B cell (primary cell): ENCODE measurements around the gene SASH1. TPM values are rescaled to one million over a fixed set of nuclear protein-coding genes. Genes with fewer than 3 reads are reported as not detected.

Experiments
- ATAC-seq: fragments of 200-7000 bp; cut with Tn5 transposase; one replicate; pipeline ENCODE4 v1.10.0; 2021; ENCODE audit warnings: low read depth, mild to moderate bottlenecking, moderate number of reproducible peaks, moderate library complexity
- CTCF ChIA-PET: fragments of 350-600 bp; sonication (Branson Sonifier 250); formaldehyde crosslinking; loops from one replicate; lab custom pipeline; 2021; ENCODE audit warnings: antibody characterized with exemption, inconsistent platforms; lab: Charles Lee
- POLR2A ChIA-PET: fragments of 350-600 bp; sonication (Branson Sonifier 250); formaldehyde crosslinking; loops from one replicate; lab custom pipeline; 2021; ENCODE audit warnings: antibody characterized with exemption; lab: Charles Lee
- DNase-seq: peaks from one replicate; pipeline ENCODE4 v3.0.0; 2013
- H2AFZ ChIP-seq: 2 replicates; pipeline ENCODE4 v1.6.1; 2012; ENCODE audit warnings: mild to moderate bottlenecking, low read depth, low read length; ENCODE audit not compliant: insufficient read depth, poor library complexity, severe bottlenecking
- H3K27ac ChIP-seq, 2 donors: 1 replicate in 1 of 2; 2 replicates in 1 of 2; pipeline ENCODE4 v1.5.1; 2012 to 2013; ENCODE audit warnings: low read length in 2 of 2, mild to moderate bottlenecking in 2 of 2, moderate library complexity in 1 of 2
- H3K27me3 ChIP-seq, 4 experiments: fragments of 200-600 bp in 1 of 4; sonication (generic) in 1 of 4; replicated peaks in 1 of 4; 1 replicate in 2 of 4; 2 replicates in 2 of 4; pipeline versions ENCODE4 v1.6.1 to v1.7.0; 2013 to 2016; ENCODE audit warnings: low read length in 3 of 4, mild to moderate bottlenecking in 2 of 4, mixed read lengths in 1 of 4, moderate library complexity in 1 of 4; ENCODE audit not compliant: insufficient read depth in 4 of 4, control insufficient read depth in 3 of 4; ENCODE audit errors: control extremely low read depth in 1 of 4
- H3K36me3 ChIP-seq, 2 experiments: replicated peaks in 1 of 2; 1 replicate in 1 of 2; 2 replicates in 1 of 2; pipeline versions ENCODE4 v1.6.1 to v1.7.1; 2013; ENCODE audit warnings: low read length in 1 of 2; ENCODE audit not compliant: insufficient read depth in 2 of 2, control insufficient read depth in 1 of 2; ENCODE audit errors: control extremely low read depth in 1 of 2, extremely low read depth in 1 of 2
- H3K4me1 ChIP-seq, 2 donors: fragments of 200-600 bp in 1 of 2; sonication (generic) in 1 of 2; 1 replicate in 1 of 2; 2 replicates in 1 of 2; pipeline versions ENCODE4 v1.5.1 to v1.6.1; 2013 to 2017; ENCODE audit warnings: low read length in 2 of 2; ENCODE audit not compliant: control insufficient read depth in 2 of 2, insufficient read depth in 2 of 2
- H3K4me2 ChIP-seq: replicated peaks from 2 replicates; pipeline ENCODE3; 2012; ENCODE audit warnings: mild to moderate bottlenecking, low read depth, low read length; ENCODE audit not compliant: poor library complexity, severe bottlenecking
- H3K4me3 ChIP-seq, 5 experiments: fragments of 200-600 bp in 1 of 5; sonication (generic) in 1 of 5; 1 replicate in 3 of 5; 2 replicates in 2 of 5; pipeline versions ENCODE4 v1.5.1 to v1.7.0; 2011 to 2016; ENCODE audit warnings: low read length in 4 of 5, mild to moderate bottlenecking in 4 of 5, low read depth in 2 of 5, control low read depth in 1 of 5, moderate library complexity in 1 of 5; ENCODE audit not compliant: insufficient read depth in 1 of 5; ENCODE audit errors: control extremely low read depth in 1 of 5, extremely low read depth in 1 of 5
- H3K79me2 ChIP-seq: fragments of 200-600 bp; sonication (generic); one replicate; pipeline ENCODE4 v1.6.0; 2016; ENCODE audit warnings: low read length; ENCODE audit not compliant: control insufficient read depth, insufficient read depth
- H3K9ac ChIP-seq: fragments of 200-600 bp; sonication (generic); 2 replicates; pipeline ENCODE4 v1.6.1; 2017; ENCODE audit warnings: mild to moderate bottlenecking, low read length, moderate library complexity
- H3K9me3 ChIP-seq, 3 donors: one replicate each; pipeline versions ENCODE4 v1.6.1 to v1.7.1; 2013; ENCODE audit warnings: low read length in 2 of 3; ENCODE audit not compliant: control insufficient read depth in 2 of 3, insufficient read depth in 1 of 3; ENCODE audit errors: control extremely low read depth in 1 of 3
- H4K20me1 ChIP-seq: 2 replicates; pipeline ENCODE4 v1.6.0; 2012; ENCODE audit warnings: mild to moderate bottlenecking, low read length; ENCODE audit not compliant: insufficient read depth, control insufficient read depth, poor library complexity, severe bottlenecking
- H3K27ac Mint-ChIP-seq: one replicate; pipeline ENCODE4 v1.8.0; 2021; ENCODE audit warnings: mixed read lengths
- H3K27me3 Mint-ChIP-seq: one replicate; pipeline ENCODE4 v1.8.0; 2021; ENCODE audit warnings: mixed read lengths
- H3K4me1 Mint-ChIP-seq: one replicate; pipeline ENCODE4 v1.8.0; 2021; ENCODE audit warnings: mixed read lengths
- H3K4me3 Mint-ChIP-seq: one replicate; pipeline ENCODE4 v1.8.0; 2021; ENCODE audit warnings: mixed read lengths
- H3K9me3 Mint-ChIP-seq: one replicate; pipeline ENCODE4 v1.8.0; 2022; ENCODE audit warnings: mixed read lengths; ENCODE audit not compliant: insufficient read depth
- CTCF ChIP-seq: fragments of 200-600 bp; IDR thresholded peaks from one replicate; pipeline ENCODE4 v1.8.0; 2022; ENCODE audit warnings: antibody characterized with exemption, mild to moderate bottlenecking
- EZH2 ChIP-seq: IDR thresholded peaks from 2 replicates; pipeline ENCODE4 v1.6.1; 2012; ENCODE audit warnings: borderline replicate concordance, low read depth, mild to moderate bottlenecking, moderate library complexity, low read length; ENCODE audit not compliant: insufficient read depth, poor library complexity, severe bottlenecking
- WGBS: methylation state at CpG from one replicate; pipeline ENCODE4 v1.1.5; 2013; ENCODE audit warnings: missing lambda C conversion rate; ENCODE audit not compliant: insufficient coverage; 5-methylcytosine and 5-hydroxymethylcytosine counted together
- intact Hi-C: fragments of 100-400 bp; cut with micrococcal nuclease; formaldehyde crosslinking; loops from one replicate; pipeline ENCODE4 v1.10.0; 2022
- polyA plus RNA-seq: library from polyadenylated mRNA; depleted of rRNA; stranded (reverse); fragments of >200 nt; gene quantifications from 2 replicates; pipeline ENCODE4 v1.2.3, GENCODE V29; 2012
- total RNA-seq, 2 donors: library from RNA; stranded (reverse); fragments of 120-200 nt in 1 of 2; gene quantifications; 1 replicate in 1 of 2; 2 replicates in 1 of 2; pipeline versions ENCODE4 v1.2.3 to v1.2.4, GENCODE V29; 2013 to 2022

SASH1 gene
- total and polyA plus RNA-seq, 2 donors (not counting 1 experiment from before 2014, with no cell fraction given) = 0.01 to 0.07 TPM

GRCh38 chr6:148448369-148449012 is 105.9 kb downstream of the SASH1 start:
- Mint-ChIP-seq H3K27ac (no peak overlapping the region), H3K4me1 (peaks cover 8% of the 10 kb centered on the region), H3K27me3 (peaks cover 28% of the 10 kb centered on the region), H3K9me3 (no peaks in the 10 kb centered on the region), H3K4me3 (no peak overlapping the region)
- 45% methylated on average over 6 of the region's 6 CpGs for WGBS
- TF ChIP-seq CTCF = no peak
- no peak for TF ChIP-seq EZH2
- DNase-seq (no peak), ATAC-seq (no peak)
- H4K20me1 ChIP-seq = no peaks in the 10 kb centered on the region
- POLR2A ChIA-PET = no interaction called here
- no peaks in the 10 kb centered on the region for H3K4me1 ChIP-seq
- CTCF ChIA-PET = no interaction called here
- no peaks in the 10 kb centered on the region for H3K79me2 ChIP-seq
- no peak overlapping the region for H3K4me3 ChIP-seq
- no peaks in the 10 kb centered on the region for H3K36me3 ChIP-seq
- H3K27ac ChIP-seq = no peak overlapping the region
- no peak overlapping the region for H2AFZ ChIP-seq
- H3K4me2 ChIP-seq = no peak overlapping the region
- no peak overlapping the region for H3K9ac ChIP-seq
- peaks cover 0 to 11% (median 4%) of the 10 kb centered on the region in 4 experiments for H3K27me3 ChIP-seq
- intact Hi-C loops = no loop called here
- H3K9me3 ChIP-seq = no peaks in the 10 kb centered on the region

- no peak overlapping the region for H3K27ac ChIP-seq
- H3K36me3 ChIP-seq = no peaks in the 10 kb centered on the region
- ATAC-seq = no peak
- no peak overlapping the region for H2AFZ ChIP-seq
- intact Hi-C loops = no loop called here
- H3K27me3 Mint-ChIP-seq = peaks cover 19% of the 10 kb centered on the region
- DNase-seq = no peak
- POLR2A ChIA-PET = interaction anchor here (0.6 kb wide), 1 partner anchor 496 kb away, joined by 10 read pairs; no protein-coding TSS in a partner anchor
- no peaks in the 10 kb centered on the region for H4K20me1 ChIP-seq
- H3K4me2 ChIP-seq = no peak overlapping the region
- no peaks in the 10 kb centered on the region for H3K9me3 ChIP-seq
- H3K9ac ChIP-seq = no peak overlapping the region
- no peak overlapping the region for H3K4me3 Mint-ChIP-seq
- CTCF ChIA-PET = no interaction called here
- peaks cover 0 to 7% (median 1%) of the 10 kb centered on the region in 4 experiments for H3K27me3 ChIP-seq
- no peaks in the 10 kb centered on the region for H3K9me3 Mint-ChIP-seq
- H3K27ac Mint-ChIP-seq = no peak overlapping the region
- no peaks in the 10 kb centered on the region for H3K4me1 ChIP-seq
- no peak overlapping the region for H3K4me3 ChIP-seq
- H3K79me2 ChIP-seq = no peaks in the 10 kb centered on the region
- TF ChIP-seq CTCF = no peak
- no peak for TF ChIP-seq EZH2
- H3K4me1 Mint-ChIP-seq = peaks cover 8% of the 10 kb centered on the region
These were observed 108.2 kb downstream of the SASH1 start for GRCh38 chr6:148450866-148451265.
